ENCODE results near the gene SLC22A1.

SLC22A1 gene

GRCh38 chr6:160147146-160147536 is 25.5 kb downstream of the SLC22A1 start (continued):
- no peak for TF ChIP-seq PRDM2 (tag by site-specific recombination; IDR thresholded peaks at IDR 0.05; ENCODE audit: borderline replicate concordance)
- TF ChIP-seq GLIS2 (tag by site-specific recombination; IDR thresholded peaks at IDR 0.05): no peak
- no peak for TF ChIP-seq ZNF148 (tag by site-specific recombination; IDR thresholded peaks at IDR 0.05; ENCODE audit: borderline replicate concordance)
- TF ChIP-seq FEZF1 (tag by site-specific recombination; IDR thresholded peaks at IDR 0.05): no peak
- no peak for TF ChIP-seq ZNF416 (tag by site-specific recombination; IDR thresholded peaks at IDR 0.05)
- no peak for TF ChIP-seq CTCF (tag by site-specific recombination; IDR thresholded peaks at IDR 0.05)
- TF ChIP-seq PATZ1 (tag by site-specific recombination; IDR thresholded peaks at IDR 0.05): no peak
- no peak for TF ChIP-seq ZIC2 (tag by site-specific recombination; IDR thresholded peaks at IDR 0.05)
- TF ChIP-seq SETDB1 (IDR thresholded peaks at IDR 0.05; ENCODE audit: insufficient read length, low read length): no peak
- TF ChIP-seq PRDM6 (tag by site-specific recombination; IDR thresholded peaks at IDR 0.05): no peak
- TF ChIP-seq KLF1 (tag by site-specific recombination; IDR thresholded peaks at IDR 0.05): no peak

GRCh38 chr6:160154471-160154870 is 32.9 kb downstream of the SLC22A1 start:
- H3K27ac ChIP-seq (ENCODE audit: extremely low read depth, low read depth, low read length): no peak overlapping the region
- H3K4me3 ChIP-seq (ENCODE audit: low read depth, low read length): no peak overlapping the region
- no peaks in the 10 kb centered on the region for H3K36me3 ChIP-seq (ENCODE audit: control insufficient read depth in 2 of 2, insufficient read depth in 1 of 2, low read length in 2 of 2)
- CTCF ChIA-PET: interaction anchor here (1.2 kb wide), 1 partner anchor 13 kb away, joined by 3 read pairs; no protein-coding TSS in a partner anchor
- POLR2A ChIA-PET: no interaction called here
- no peaks in the 10 kb centered on the region for H3K4me1 ChIP-seq (ENCODE audit: control insufficient read depth, insufficient read depth, low read length)
- no peaks in the 10 kb centered on the region for H3K9me3 ChIP-seq (ENCODE audit: control insufficient read depth, insufficient read depth, low read depth, low read length)
- TF ChIP-seq ZNF112 (tag by site-specific recombination; IDR thresholded peaks at IDR 0.05) (no peak), ZNF692 (tag by site-specific recombination; IDR thresholded peaks at IDR 0.05) (no peak), ZNF426 (tag by site-specific recombination; IDR thresholded peaks at IDR 0.05) (no peak), PRDM10 (tag by site-specific recombination; IDR thresholded peaks at IDR 0.05) (no peak), YY1 (tag by site-specific recombination; IDR thresholded peaks at IDR 0.05) (no peak), ZNF549 (tag by site-specific recombination; IDR thresholded peaks at IDR 0.05) (no peak)
